HG03354 (cell line): Measurements from ENCODE around the gene RRH.
"Not testable (repeated sequence)": the region's sequence is repeated elsewhere in the genome, so short reads cannot be mapped to it uniquely, and the experiment has no call there.

Experiments
- ATAC-seq: cut with Tn5 transposase; IDR thresholded peaks from one replicate; pipeline ENCODE4 v1.9.1; 2021; ENCODE audit warnings: mild to moderate bottlenecking; ENCODE audit not compliant: unreplicated experiment, poor library complexity, severe bottlenecking

The RRH gene

GRCh38 chr4:109827672-109828071, at the start of gene RRH:
Gene RRH, plus strand, starts transcription at chr4:109827972. Its CDS starts 56 bp downstream, at chr4:109828028.
- ATAC-seq: no peak

GRCh38 chr4:109782092-109782491, 45.7 kb upstream of the RRH start:
- not testable (repeated sequence) for ATAC-seq

GRCh38 chr4:109786846-109787245, 40.9 kb upstream of the RRH start:
- no peak for ATAC-seq

- ATAC-seq: no peak
These were observed 40.0 kb upstream of the RRH start for GRCh38 chr4:109787807-109788206.

- no peak for ATAC-seq
These were observed 32.7 kb upstream of the RRH start for GRCh38 chr4:109795059-109795458.

GRCh38 chr4:109798866-109799265, 28.9 kb upstream of the RRH start:
- no peak for ATAC-seq

GRCh38 chr4:109801099-109801789, 26.5 kb upstream of the RRH start:
- ATAC-seq: no peak

- no peak for ATAC-seq
These were observed 25.9 kb upstream of the RRH start, which contains the start of gene CFI for GRCh38 chr4:109801895-109802319. Gene CFI, minus strand, starts transcription at chr4:109801999. Its CDS starts 28 bp downstream, at chr4:109801971.

GRCh38 chr4:109803924-109804571, 23.7 kb upstream of the RRH start:
- peak; percentile 77 for ATAC-seq

GRCh38 chr4:109809655-109810054, 18.1 kb upstream of the RRH start:
- no peak for ATAC-seq

GRCh38 chr4:109810552-109811387, 17.0 kb upstream of the RRH start:
- no peak for ATAC-seq

GRCh38 chr4:109811707-109812106, 16.1 kb upstream of the RRH start:
- no peak for ATAC-seq

GRCh38 chr4:109815151-109816081, 12.4 kb upstream of the RRH start, which contains the start of gene GAR1:
Gene GAR1, plus strand, starts transcription at chr4:109815762. Its CDS starts 403 bp downstream, at chr4:109816165.
- ATAC-seq: peak; percentile 99

- ATAC-seq: peak; percentile 0
These were observed 11.7 kb upstream of the RRH start for GRCh38 chr4:109816082-109816442.

- no peak for ATAC-seq
These were observed 10.9 kb upstream of the RRH start for GRCh38 chr4:109816894-109817293.

- ATAC-seq: no peak
These were observed 9.5 kb upstream of the RRH start for GRCh38 chr4:109818268-109818667.

- no peak for ATAC-seq
These were observed 7.2 kb upstream of the RRH start for GRCh38 chr4:109820563-109820962.

GRCh38 chr4:109821185-109821584, 6.6 kb upstream of the RRH start:
- ATAC-seq: no peak

GRCh38 chr4:109826719-109827118, 1.1 kb upstream of the RRH start:
- peak; percentile 79 for ATAC-seq
